Skeletal muscle satellite cell (primary cell): ENCODE data around the gene COL8A1.

Experiments
- H3K27me3 ChIP-seq: 2 replicates; pipeline ENCODE4 v1.7.0; 2013; ENCODE audit warnings: low read length; ENCODE audit not compliant: control insufficient read depth, insufficient read depth
- H3K36me3 ChIP-seq: 2 replicates; pipeline ENCODE4 v1.7.0; 2013; ENCODE audit warnings: mild to moderate bottlenecking, control low read depth, low read length; ENCODE audit not compliant: insufficient read depth
- H3K4me1 ChIP-seq: 2 replicates; pipeline ENCODE4 v1.7.0; 2013; ENCODE audit warnings: low read length; ENCODE audit not compliant: control insufficient read depth, insufficient read depth
- H3K4me2 ChIP-seq: 2 replicates; pipeline ENCODE4 v1.7.0; 2013; ENCODE audit warnings: mild to moderate bottlenecking, low read length
- H3K4me3 ChIP-seq: 2 replicates; pipeline ENCODE4 v1.7.0; 2013; ENCODE audit warnings: low read length
- H3K9ac ChIP-seq: 2 replicates; pipeline ENCODE4 v1.7.0; 2013; ENCODE audit warnings: mild to moderate bottlenecking, low read depth, low read length, moderate library complexity
- H3K9me3 ChIP-seq: replicated peaks from 2 replicates; pipeline ENCODE4 v1.7.0; 2013; ENCODE audit warnings: mild to moderate bottlenecking, control low read depth, low read length

COL8A1 gene

GRCh38 chr3:99693636-99694035 lies 55.2 kb downstream of the COL8A1 start:
- Histone ChIP-seq H3K36me3 (peaks cover 62% of the 10 kb centered on the region), H3K4me3 (no peak overlapping the region), H3K9me3 (no peaks in the 10 kb centered on the region), H3K27me3 (no peaks in the 10 kb centered on the region), H3K4me1 (peaks cover 55% of the 10 kb centered on the region), H3K9ac (no peak overlapping the region), H3K4me2 (no peak overlapping the region)

DNA sequence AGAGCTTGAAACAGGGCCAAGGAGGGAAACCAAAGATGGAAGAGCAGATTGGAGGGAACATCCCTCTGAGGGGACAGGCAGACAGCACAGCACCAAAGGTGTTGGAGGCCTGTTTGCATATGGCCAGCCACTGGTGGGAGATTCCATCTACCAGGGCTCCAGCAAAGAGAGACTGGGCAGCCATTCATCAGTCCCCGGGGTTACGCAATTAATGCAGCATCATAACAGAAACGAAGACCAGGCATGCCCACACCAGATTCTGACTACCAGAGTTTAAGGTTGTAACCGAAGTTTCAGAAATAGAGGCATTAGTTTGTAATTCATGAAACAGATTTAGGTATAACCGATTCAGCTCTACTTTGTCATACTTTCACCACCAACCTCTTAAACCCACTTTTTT lies 58.1 kb downstream of the COL8A1 start:
- no peak overlapping the region for H3K4me2 ChIP-seq

GRCh38 chr3:99697250-99697649 lies 58.9 kb downstream of the COL8A1 start:
- Histone ChIP-seq H3K36me3 (peaks cover 75% of the 10 kb centered on the region), H3K27me3 (no peaks in the 10 kb centered on the region), H3K4me1 (peaks cover 50% of the 10 kb centered on the region), H3K4me3 (no peak overlapping the region), H3K4me2 (no peak overlapping the region), H3K9me3 (no peaks in the 10 kb centered on the region), H3K9ac (no peak overlapping the region)

More for the DNA sequence above, 58.1 kb downstream of the COL8A1 start:
- no peak overlapping the region for H3K9ac ChIP-seq
- H3K27me3 ChIP-seq = no peaks in the 10 kb centered on the region
- no peaks in the 10 kb centered on the region for H3K9me3 ChIP-seq
- peaks cover 75% of the 10 kb centered on the region for H3K36me3 ChIP-seq
- H3K4me3 ChIP-seq = no peak overlapping the region
- H3K4me1 ChIP-seq = peaks cover 52% of the 10 kb centered on the region

GRCh38 chr3:99698932-99699331 lies 60.5 kb downstream of the COL8A1 start:
- Histone ChIP-seq H3K4me2 (no peak overlapping the region), H3K4me3 (no peak overlapping the region), H3K27me3 (no peaks in the 10 kb centered on the region), H3K36me3 (peaks cover 71% of the 10 kb centered on the region), H3K9me3 (no peaks in the 10 kb centered on the region), H3K9ac (no peak overlapping the region), H3K4me1 (peaks cover 61% of the 10 kb centered on the region)

DNA sequence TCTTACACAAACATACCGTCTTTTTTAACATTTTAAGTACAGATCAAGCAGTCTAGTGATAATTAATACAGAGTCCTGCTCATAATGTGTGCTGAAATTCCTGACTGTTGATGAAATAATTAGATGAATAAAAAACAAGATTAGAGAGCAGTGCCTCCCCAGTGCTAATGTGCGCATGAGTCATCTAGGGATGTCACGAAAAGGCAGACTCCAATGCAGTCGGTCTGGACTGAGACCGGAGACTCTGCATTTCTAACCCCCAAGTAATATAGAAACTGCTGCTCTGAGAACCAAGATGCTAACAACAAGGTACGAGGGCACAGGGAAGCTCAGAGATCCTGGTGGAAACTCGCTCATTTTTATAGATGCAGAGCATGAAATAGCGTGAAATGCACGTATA lies 61.4 kb downstream of the COL8A1 start:
- H3K4me3 ChIP-seq = no peak overlapping the region
- H3K27me3 ChIP-seq = no peaks in the 10 kb centered on the region
- peaks cover 68% of the 10 kb centered on the region for H3K36me3 ChIP-seq
- H3K4me1 ChIP-seq = peaks cover 57% of the 10 kb centered on the region
- no peak overlapping the region for H3K9ac ChIP-seq
- no peak overlapping the region for H3K4me2 ChIP-seq
- no peaks in the 10 kb centered on the region for H3K9me3 ChIP-seq

- Histone ChIP-seq H3K9ac (no peak overlapping the region), H3K4me1 (peaks cover 50% of the 10 kb centered on the region), H3K4me3 (no peak overlapping the region), H3K27me3 (no peaks in the 10 kb centered on the region), H3K4me2 (no peak overlapping the region), H3K9me3 (no peaks in the 10 kb centered on the region), H3K36me3 (peaks cover 72% of the 10 kb centered on the region)
These were observed 62.4 kb downstream of the COL8A1 start for GRCh38 chr3:99700631-99701268.

- H3K4me1 ChIP-seq = peaks cover 55% of the 10 kb centered on the region
- H3K9me3 ChIP-seq = no peaks in the 10 kb centered on the region
- H3K4me2 ChIP-seq = no peak overlapping the region
- no peak overlapping the region for H3K4me3 ChIP-seq
- peaks cover 80% of the 10 kb centered on the region for H3K36me3 ChIP-seq
- no peaks in the 10 kb centered on the region for H3K27me3 ChIP-seq
- no peak overlapping the region for H3K9ac ChIP-seq
These were observed 64.9 kb downstream of the COL8A1 start for GRCh38 chr3:99702953-99703943.

DNA sequence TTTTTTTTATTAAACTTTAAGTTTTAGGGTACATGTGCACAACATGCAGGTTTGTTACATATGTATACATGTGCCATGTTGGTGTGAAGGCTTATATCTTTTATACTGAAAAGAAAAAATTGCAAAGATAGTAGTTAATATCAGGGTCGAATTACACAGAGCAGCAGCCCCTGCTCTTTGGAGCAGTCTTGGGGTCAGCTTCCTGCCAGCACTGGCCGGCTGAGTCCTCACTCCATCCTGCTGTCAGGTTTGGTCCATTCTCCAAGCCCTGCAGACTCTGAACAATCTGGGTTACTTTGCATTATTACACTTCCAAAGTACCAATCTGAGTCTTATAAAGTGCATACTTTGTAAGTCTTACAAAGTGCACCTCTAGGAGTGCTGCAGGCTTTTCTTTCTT lies 66.0 kb downstream of the COL8A1 start:
- H3K4me1 ChIP-seq = peaks cover 55% of the 10 kb centered on the region
- H3K27me3 ChIP-seq = no peaks in the 10 kb centered on the region
- no peak overlapping the region for H3K4me2 ChIP-seq
- H3K36me3 ChIP-seq = peaks cover 80% of the 10 kb centered on the region
- H3K4me3 ChIP-seq = no peak overlapping the region
- no peak overlapping the region for H3K9ac ChIP-seq
- no peaks in the 10 kb centered on the region for H3K9me3 ChIP-seq

- Histone ChIP-seq H3K4me1 (peaks cover 49% of the 10 kb centered on the region), H3K4me2 (no peak overlapping the region), H3K36me3 (peaks cover 73% of the 10 kb centered on the region), H3K9me3 (no peaks in the 10 kb centered on the region), H3K27me3 (no peaks in the 10 kb centered on the region), H3K4me3 (no peak overlapping the region), H3K9ac (no peak overlapping the region)
These were observed 68.0 kb downstream of the COL8A1 start for GRCh38 chr3:99706410-99706809.

DNA sequence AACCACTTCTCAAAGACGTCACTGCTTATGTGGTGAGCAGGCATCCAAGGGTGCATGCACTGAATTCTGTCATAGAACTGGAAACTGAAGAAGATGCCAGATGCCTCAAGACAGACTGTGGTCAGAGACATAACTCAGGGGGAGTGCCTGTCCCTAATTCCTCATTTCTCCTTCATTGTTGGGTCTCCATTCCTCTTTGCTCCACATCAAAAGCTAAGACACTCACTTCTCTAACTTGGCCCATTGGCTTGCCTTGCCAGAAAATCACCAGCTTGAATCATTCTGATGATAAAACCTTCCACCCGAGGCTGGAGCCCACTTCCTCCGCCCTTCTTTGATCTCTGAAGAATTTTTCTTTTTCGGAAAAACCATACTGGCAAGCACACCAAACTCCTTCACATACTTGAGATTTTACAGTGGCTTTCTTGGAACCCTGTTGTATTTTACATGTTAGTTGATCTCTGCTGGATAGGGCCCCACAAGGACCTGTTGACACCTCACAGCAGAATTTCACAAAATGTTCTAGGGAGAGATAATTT lies 69.9 kb downstream of the COL8A1 start:
- no peak overlapping the region for H3K4me3 ChIP-seq
- H3K9ac ChIP-seq = no peak overlapping the region
- peaks cover 77% of the 10 kb centered on the region for H3K36me3 ChIP-seq
- no peaks in the 10 kb centered on the region for H3K27me3 ChIP-seq
- peaks cover 35% of the 10 kb centered on the region for H3K4me1 ChIP-seq
- no peaks in the 10 kb centered on the region for H3K9me3 ChIP-seq
- H3K4me2 ChIP-seq = no peak overlapping the region

DNA sequence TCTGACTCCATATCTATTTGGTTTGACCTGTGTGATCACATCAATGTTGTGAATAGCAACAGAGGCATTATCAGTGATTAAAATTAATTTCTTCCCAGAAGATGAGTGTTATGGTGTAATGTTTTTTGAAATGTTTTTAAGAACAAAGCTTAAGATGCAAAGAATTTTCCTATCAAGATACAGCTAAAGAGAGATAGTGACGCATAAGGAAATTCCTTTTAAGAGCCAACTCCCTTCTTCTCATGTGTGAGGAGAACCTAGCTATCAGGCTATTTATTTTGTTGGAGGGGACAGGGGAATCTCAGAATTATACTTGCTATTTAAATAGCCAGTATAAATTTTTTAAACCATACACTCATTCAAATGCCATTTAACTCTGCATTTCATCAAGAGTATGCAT lies 71.3 kb downstream of the COL8A1 start:
- H3K36me3 ChIP-seq = peaks cover 72% of the 10 kb centered on the region
- peaks cover 38% of the 10 kb centered on the region for H3K4me1 ChIP-seq
- H3K9ac ChIP-seq = no peak overlapping the region
- H3K4me2 ChIP-seq = no peak overlapping the region
- H3K27me3 ChIP-seq = no peaks in the 10 kb centered on the region
- H3K4me3 ChIP-seq = no peak overlapping the region
- H3K9me3 ChIP-seq = no peaks in the 10 kb centered on the region
